ENCODE results near the gene PPP2R5C.

Gene PPP2R5C

DNA sequence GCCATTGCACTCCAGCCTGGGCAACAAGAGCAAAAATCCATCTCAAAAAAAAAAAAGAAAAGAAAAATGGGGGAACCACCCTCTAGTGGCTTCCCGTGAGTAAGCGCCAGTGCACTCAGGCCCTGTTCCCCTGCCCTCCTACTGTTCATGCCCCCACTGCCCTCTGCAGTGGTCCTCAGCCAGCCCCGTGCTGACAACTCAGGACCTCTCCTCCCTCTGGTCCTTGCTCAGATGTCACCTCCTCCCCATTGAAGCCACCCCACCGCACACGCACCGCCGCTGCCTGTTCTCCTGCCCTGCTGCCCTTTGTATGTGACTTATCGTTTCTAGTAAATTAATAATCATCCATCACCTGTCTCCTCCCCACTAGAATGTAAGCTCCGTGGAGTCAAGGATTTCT is 144.1 kb downstream of the PPP2R5C start:
- TF ChIP-seq, protein P1, sequence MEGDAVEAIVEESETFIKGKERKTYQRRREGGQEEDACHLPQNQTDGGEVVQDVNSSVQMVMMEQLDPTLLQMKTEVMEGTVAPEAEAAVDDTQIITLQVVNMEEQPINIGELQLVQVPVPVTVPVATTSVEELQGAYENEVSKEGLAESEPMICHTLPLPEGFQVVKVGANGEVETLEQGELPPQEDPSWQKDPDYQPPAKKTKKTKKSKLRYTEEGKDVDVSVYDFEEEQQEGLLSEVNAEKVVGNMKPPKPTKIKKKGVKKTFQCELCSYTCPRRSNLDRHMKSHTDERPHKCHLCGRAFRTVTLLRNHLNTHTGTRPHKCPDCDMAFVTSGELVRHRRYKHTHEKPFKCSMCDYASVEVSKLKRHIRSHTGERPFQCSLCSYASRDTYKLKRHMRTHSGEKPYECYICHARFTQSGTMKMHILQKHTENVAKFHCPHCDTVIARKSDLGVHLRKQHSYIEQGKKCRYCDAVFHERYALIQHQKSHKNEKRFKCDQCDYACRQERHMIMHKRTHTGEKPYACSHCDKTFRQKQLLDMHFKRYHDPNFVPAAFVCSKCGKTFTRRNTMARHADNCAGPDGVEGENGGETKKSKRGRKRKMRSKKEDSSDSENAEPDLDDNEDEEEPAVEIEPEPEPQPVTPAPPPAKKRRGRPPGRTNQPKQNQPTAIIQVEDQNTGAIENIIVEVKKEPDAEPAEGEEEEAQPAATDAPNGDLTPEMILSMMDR (IDR thresholded peaks at IDR 0.05; ENCODE audit: insufficient read depth, low read depth, low read length, missing control alignments): no peak
- DNase-seq (ENCODE audit: low read depth): no peak

GRCh38 chr14:101906645-101907044 is 145.1 kb downstream of the PPP2R5C start:
- H3K4me3 ChIP-seq (ENCODE audit: low read length): no peak overlapping the region
- TF ChIP-seq, protein P1 (IDR thresholded peaks at IDR 0.05; ENCODE audit: insufficient read depth, low read depth, low read length, missing control alignments): no peak
- no peak for DNase-seq (ENCODE audit: low read depth)

More for the DNA sequence above, 144.1 kb downstream of the PPP2R5C start:
- no peak overlapping the region for H3K4me3 ChIP-seq (ENCODE audit: low read length)

- TF ChIP-seq, protein P1 (IDR thresholded peaks at IDR 0.05; ENCODE audit: insufficient read depth, low read depth, low read length, missing control alignments): no peak
- DNase-seq (ENCODE audit: low read depth): no peak
- no peak overlapping the region for H3K4me3 ChIP-seq (ENCODE audit: low read length)
Observed at GRCh38 chr14:101907619-101908018, 146.1 kb downstream of the PPP2R5C start.

- DNase-seq (ENCODE audit: low read depth): no peak
- TF ChIP-seq, protein P1 (IDR thresholded peaks at IDR 0.05; ENCODE audit: insufficient read depth, low read depth, low read length, missing control alignments): no peak
- no peak overlapping the region for H3K4me3 ChIP-seq (ENCODE audit: low read length)
Observed at GRCh38 chr14:101908795-101909194, 147.3 kb downstream of the PPP2R5C start.

DNA sequence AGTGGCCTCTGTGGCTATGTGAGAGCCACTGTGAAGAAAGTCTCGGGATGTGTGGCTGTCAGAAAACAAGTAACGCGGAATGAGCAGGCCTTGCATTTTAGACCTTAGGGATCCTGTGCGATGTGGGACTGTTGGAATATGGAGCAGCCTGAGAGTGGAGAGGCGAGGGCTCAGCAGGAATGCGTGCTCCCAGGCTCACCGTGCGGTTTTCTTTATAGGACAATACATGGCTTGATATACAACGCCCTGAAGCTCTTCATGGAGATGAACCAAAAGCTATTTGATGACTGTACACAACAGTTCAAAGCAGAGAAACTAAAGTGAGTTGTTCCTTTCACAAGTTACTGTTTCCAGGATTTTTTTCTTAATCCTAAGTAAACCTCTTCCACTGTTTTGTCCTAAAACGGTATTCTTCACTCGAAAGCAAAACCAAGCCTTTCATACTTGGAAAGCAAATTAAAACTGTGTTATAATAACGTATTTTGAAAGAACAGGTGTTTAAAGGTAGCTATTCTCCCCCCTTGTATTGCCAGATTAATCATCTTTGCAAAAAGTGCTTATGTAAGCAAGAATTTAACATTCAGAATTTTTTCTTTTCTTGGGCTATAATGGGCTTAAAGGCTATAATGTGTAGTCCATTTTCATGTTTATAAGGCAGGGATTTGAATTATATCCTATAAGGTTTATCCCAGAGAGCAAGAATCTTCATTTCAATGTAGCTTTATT is 148.0 kb downstream of the PPP2R5C start:
- TF ChIP-seq, protein P1 (IDR thresholded peaks at IDR 0.05; ENCODE audit: insufficient read depth, low read depth, low read length, missing control alignments): no peak
- no peak for DNase-seq (ENCODE audit: low read depth)

GRCh38 chr14:101912841-101913240 is 151.3 kb downstream of the PPP2R5C start:
- H3K4me3 ChIP-seq (ENCODE audit: low read length): no peak overlapping the region
- DNase-seq (ENCODE audit: low read depth): no peak
- TF ChIP-seq, protein P1 (IDR thresholded peaks at IDR 0.05; ENCODE audit: insufficient read depth, low read depth, low read length, missing control alignments): no peak

More for the DNA sequence above, 148.0 kb downstream of the PPP2R5C start:
- H3K4me3 ChIP-seq (ENCODE audit: low read length): no peak overlapping the region

- TF ChIP-seq, protein P1 (IDR thresholded peaks at IDR 0.05; ENCODE audit: insufficient read depth, low read depth, low read length, missing control alignments): no peak
- H3K4me3 ChIP-seq (ENCODE audit: low read length): no peak overlapping the region
- DNase-seq (ENCODE audit: low read depth): no peak
Observed at GRCh38 chr14:101914083-101914482, 152.6 kb downstream of the PPP2R5C start.
